Erythroblast (primary cell): ENCODE data around the gene KCNG2.

Experiments
- GATA1 ChIP-seq: IDR thresholded peaks from 2 replicates; pipeline ENCODE4 v1.6.1; 2011; ENCODE audit warnings: low read depth, mild to moderate bottlenecking, control low read depth, low read length, moderate library complexity
- POLR2A ChIP-seq: IDR thresholded peaks from 2 replicates; pipeline ENCODE4 v1.6.1; 2011; ENCODE audit warnings: mild to moderate bottlenecking, low read length

GRCh38 chr18:79801217-79801616 is 3.5 kb downstream of the KCNG2 start:
- TF ChIP-seq POLR2A (no peak), GATA1 (no peak)
